HG03135 (cell line): ENCODE measurements around the gene HACD2.
A peak's percentile ranks its signal among the peaks of the same experiment; 100 is the strongest.
"Not testable (repeated sequence)": the region's sequence is repeated elsewhere in the genome, so short reads cannot be mapped to it uniquely, and the experiment has no call there.

Experiments used
- ATAC-seq: cut with Tn5 transposase; IDR thresholded peaks from one replicate; pipeline ENCODE4 v1.9.1; 2021; ENCODE audit warnings: mild to moderate bottlenecking, moderate library complexity; ENCODE audit not compliant: unreplicated experiment

Gene HACD2

GRCh38 chr3:123611674-123612073 is 26.8 kb upstream of the HACD2 start:
- not testable (repeated sequence) for ATAC-seq

- no peak for ATAC-seq
Observed at GRCh38 chr3:123611082-123611481, 26.2 kb upstream of the HACD2 start.

DNA sequence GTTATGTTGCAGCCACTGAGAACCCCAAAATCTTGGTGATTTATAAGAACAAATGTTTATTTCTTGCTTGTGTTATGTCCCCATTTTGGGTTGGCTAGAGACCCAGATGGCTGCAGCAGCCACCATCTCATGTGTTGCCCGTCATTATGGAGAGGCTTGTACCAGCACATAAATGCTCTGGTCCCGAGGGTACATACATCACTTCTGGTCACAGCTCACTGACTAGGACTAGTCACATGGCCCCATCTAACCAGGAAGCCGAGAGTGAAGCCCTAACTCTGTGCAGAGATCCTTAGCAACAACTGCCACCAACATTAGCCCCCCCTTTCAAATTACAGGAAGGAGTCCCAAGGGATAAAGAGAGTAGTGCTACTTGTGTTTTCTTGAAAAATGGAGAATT is 25.5 kb upstream of the HACD2 start:
- peak; percentile 71 for ATAC-seq

GRCh38 chr3:123609063-123609462 is 24.2 kb upstream of the HACD2 start:
- no peak for ATAC-seq

DNA sequence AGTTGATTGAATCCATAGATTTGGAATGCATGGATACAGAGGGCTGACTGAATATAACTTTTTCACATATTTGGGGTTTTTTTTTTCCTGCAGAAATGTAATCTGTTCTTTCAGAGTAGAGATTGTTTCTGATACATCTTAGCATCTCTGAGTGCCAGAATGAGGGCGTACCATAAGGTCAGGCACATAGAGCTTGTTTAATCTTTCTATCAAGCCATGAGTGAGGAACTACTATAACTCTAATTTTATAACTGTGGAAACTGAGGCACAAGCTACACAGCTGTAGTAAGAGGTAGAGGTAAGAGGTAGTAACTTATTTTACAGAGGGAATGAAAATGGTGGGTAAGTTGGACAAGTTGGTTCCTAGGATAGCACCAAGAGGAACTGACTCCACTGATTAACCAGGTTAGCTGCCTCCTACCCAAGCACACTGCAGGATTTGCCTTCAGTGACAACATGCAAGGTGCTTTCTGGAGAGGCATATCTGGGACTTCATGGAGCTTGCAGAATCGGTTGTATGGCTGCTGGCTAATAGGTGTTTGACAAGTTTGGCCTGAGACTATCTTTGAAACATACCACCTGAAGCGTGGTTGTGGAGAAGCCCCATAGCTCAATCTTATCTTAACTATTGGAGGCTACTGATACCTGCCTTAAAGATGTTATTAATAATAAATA is 23.5 kb upstream of the HACD2 start:
- no peak for ATAC-seq

DNA sequence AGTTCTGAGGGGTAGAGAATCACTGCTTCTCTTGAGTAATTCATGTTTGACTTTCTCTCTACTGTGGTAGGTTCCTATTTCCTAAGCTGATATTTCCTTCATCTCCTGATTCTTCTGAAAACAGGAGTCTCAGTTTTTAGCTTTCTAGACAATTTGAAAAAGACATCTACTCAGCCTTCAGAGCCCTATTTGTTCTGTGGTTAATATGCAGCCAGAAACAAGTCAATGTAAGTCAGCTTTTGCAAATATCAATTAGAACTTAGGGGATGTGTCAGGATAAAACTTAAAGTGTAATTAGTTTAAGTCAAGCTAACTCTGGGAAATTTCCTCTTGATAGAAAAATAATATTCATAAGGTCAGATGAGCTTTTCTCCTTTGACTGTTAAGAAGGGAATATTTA is 21.7 kb upstream of the HACD2 start:
- ATAC-seq: no peak

DNA sequence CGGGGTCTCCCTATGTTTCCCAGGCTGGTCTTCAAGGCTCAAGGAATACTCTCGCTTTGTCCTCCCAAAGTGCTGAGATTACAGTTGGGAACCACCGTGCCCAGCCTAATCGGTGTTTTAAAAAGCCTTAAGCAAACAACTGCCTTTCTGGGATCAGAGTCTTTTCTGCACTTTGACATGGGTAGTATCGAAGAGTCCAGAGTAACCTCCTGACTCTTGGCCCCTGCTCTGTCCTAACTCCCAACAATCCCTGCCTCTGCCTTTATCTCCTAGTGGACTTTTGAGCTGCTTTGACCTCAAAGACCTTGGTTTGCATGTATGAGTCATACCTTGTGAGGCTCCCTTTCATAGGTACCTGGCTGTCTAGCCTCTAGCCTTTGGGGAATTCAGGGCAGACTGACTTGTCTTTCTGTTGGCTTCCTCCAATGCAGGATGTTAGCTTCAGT is 21.0 kb upstream of the HACD2 start:
- peak; percentile 44 for ATAC-seq

GRCh38 chr3:123603153-123603552 is 18.3 kb upstream of the HACD2 start:
- ATAC-seq: not testable (repeated sequence)

GRCh38 chr3:123602325-123602724 is 17.5 kb upstream of the HACD2 start:
- no peak for ATAC-seq

GRCh38 chr3:123600863-123601262 is 16.0 kb upstream of the HACD2 start:
- ATAC-seq: not testable (repeated sequence)

- ATAC-seq: no peak
Observed at GRCh38 chr3:123597561-123597960, 12.7 kb upstream of the HACD2 start.

DNA sequence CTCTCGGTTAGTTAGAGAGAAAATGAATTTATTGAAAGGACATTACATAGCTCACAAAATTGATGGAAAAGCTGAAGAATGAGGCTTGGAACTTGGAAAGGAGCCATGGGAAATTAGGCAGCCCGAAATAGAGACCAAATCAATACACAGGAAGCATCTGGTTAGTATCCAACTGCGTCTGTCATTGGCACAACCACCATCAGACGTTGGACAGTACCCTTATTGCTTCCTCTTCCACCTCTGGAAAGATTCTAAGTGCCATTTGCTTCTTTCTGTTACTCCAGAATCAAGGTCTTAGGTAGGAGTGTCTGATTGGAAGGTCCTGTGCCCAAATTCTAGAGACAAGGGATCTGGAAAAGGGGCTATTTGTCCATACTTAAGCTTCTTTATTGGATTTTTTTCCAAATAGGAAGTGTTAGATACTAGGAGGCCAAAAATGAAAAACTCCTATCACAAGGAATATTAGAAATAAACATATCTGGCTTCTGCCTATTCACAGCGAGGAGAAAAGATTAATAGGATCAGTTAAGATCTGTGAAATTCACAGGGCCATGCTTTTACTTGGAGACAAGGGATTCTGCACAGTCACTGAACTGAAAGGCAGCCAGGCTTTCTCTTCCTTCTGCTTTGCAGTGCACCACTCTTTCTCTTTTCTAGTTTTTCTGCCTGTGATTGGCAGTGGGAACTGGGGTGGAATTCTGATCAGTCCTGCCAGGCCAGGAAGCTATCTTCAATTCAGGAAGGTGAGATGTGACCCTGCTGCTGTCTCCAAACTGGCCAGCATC is 10.7 kb upstream of the HACD2 start:
- ATAC-seq: no peak

- ATAC-seq: no peak
Observed at GRCh38 chr3:123593381-123593780, 8.5 kb upstream of the HACD2 start.

GRCh38 chr3:123590685-123591450 is 6.0 kb upstream of the HACD2 start:
- ATAC-seq: no peak

DNA sequence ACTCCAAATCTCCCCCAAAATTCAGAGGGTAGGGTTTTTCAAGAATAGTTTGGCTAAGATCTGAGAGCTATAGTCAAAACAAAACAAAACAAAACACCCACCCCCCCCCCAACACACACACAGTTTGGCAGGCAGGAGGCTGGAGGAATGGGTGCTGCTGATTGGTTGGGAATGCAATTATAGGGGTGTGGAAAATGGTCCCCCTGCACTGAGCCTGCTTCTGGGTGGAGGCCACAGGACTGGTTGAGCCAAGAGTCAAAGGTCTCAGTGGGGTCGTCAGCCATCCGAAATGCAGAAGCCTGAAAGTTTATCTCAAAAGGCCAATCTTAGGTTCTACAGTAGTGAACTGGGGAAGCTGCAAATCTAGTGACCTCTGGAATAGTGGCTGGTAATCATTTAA is 2.5 kb upstream of the HACD2 start:
- ATAC-seq: no peak

DNA sequence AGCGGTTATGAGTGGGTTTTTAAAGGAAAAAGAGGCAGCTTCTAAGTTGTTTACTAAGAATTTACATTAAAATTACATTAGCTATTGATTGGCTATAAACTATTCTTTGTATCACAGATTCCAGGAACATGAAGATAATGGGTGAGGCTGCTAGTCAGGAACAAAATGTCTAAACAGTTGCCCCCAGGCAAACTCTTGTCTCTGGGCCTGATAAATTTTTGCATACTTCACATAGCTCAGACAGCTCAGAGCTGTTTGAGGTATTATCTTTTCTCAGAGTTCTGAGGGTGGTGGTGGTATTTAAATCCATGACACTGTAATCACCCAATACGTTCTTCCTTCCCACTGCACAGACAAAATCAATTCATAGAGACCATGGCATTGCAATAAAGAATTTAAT is 2.1 kb upstream of the HACD2 start:
- ATAC-seq: no peak

DNA sequence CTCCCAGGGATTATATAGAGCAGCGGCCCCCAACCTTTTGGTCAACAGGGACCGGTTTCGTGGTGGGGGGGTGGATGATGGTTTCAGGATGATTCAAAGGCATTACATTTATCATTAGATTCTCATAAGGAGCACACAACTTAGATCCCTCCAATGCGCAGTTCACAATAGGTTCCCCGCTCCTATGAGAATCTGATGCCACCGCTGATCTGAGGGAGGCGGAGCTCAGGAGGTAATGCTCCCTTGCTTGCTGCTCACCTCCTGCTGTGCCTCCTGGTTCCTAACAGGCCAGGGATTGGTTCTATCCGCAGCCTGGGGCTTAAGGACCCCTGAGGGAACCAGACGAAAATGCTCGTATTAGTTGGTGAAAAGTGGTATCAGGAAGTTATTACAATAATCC is 1.3 kb upstream of the HACD2 start:
- no peak for ATAC-seq

GRCh38 chr3:123584284-123584987 is 417 bp downstream of the HACD2 start:
- ATAC-seq: peak; percentile 31

DNA sequence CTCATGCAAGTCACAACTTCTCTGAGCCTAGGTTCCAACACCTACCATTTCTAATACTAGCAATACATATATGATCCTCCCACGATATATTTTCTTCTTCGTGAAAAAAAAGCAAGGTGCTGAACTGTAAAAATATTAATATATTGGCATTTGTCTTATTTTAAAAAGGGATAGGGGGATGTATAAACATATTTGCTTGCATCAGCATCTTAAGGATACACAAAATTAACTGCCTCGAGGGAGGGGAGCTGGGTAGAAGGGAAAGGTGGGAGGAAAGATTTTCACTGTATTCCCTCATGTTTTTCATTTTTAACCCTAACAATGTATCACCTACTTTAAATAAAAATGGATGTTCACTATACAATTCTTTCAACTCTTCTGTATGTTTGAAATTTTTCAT is 1.3 kb downstream of the HACD2 start:
- no peak for ATAC-seq

DNA sequence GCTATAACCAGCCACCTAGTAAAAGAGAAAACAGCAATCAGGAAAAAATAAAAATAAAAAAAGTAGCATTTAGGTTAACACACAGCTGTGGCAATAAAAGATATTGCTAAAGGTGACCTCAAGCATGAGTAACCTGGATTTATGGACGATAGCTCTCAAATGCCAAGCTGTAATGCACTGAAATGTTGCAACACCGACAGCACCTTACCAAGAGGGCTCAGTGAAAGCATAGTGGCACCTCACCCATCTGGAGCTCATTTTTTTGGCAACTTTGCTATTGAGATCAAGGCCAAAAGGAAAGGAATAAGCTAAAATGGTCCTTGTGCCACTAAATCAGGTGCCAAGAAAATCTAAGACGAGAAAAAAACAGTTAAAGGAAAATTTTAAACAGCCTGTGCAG is 2.5 kb downstream of the HACD2 start:
- ATAC-seq: no peak

DNA sequence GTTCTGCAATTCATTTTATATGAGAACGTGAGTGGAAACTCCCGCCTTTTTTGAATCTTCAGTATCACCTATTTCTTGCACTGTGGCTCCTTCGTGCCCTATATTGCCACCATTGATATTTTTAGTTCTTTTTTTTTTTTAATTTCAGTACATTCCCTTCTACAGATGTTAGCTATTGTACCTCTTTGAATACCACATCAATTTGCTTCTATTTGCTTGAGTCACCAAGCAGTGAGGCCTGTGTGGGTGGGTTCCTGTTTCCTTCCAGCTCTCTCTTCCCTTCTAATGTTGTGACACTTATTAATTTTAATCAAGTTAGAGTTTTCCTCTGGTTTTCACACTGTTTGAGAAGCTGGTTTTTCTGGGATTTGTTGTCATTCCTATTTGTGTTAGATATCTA is 8.7 kb downstream of the HACD2 start:
- ATAC-seq: no peak
